HG03342 (cell line): ENCODE measurements around the gene KANTR.
A peak's percentile ranks its signal among the peaks of the same experiment; 100 is the strongest.

Source experiments
- ATAC-seq: cut with Tn5 transposase; IDR thresholded peaks from one replicate; pipeline ENCODE4 v1.9.1; 2021; ENCODE audit warnings: mild to moderate bottlenecking, moderate library complexity; ENCODE audit not compliant: unreplicated experiment

KANTR gene

GRCh38 chrX:53093748-53094581, at the start of gene KANTR:
KANTR (plus strand) TSS chrX:53094142; CDS start chrX:53124273, 30,131 bp downstream.
- ATAC-seq, result peak; percentile 75

GRCh38 chrX:53044995-53045394, 48.9 kb upstream of the KANTR start:
- no peak for ATAC-seq

GRCh38 chrX:53047228-53047627, 46.7 kb upstream of the KANTR start:
- no peak for ATAC-seq

- no peak for ATAC-seq
Observed at GRCh38 chrX:53048169-53049126, 45.5 kb upstream of the KANTR start, which contains the start of gene GPR173. GPR173 (plus strand) TSS chrX:53048789; CDS start chrX:53076622, 27,833 bp downstream.

GRCh38 chrX:53049127-53049517, 44.8 kb upstream of the KANTR start:
- no peak for ATAC-seq

- ATAC-seq, result no peak
Observed at GRCh38 chrX:53050841-53051240, 43.1 kb upstream of the KANTR start.

- no peak for ATAC-seq
Observed at GRCh38 chrX:53055244-53055849, 38.6 kb upstream of the KANTR start.

- no peak for ATAC-seq
Observed at GRCh38 chrX:53056292-53056691, 37.6 kb upstream of the KANTR start.

- no peak for ATAC-seq
Observed at GRCh38 chrX:53065104-53065503, 28.8 kb upstream of the KANTR start.

GRCh38 chrX:53071064-53071463, 22.9 kb upstream of the KANTR start:
- ATAC-seq, result no peak

- ATAC-seq, result peak; percentile 86
Observed at GRCh38 chrX:53071604-53072417, 22.1 kb upstream of the KANTR start.

- no peak for ATAC-seq
Observed at GRCh38 chrX:53072418-53073114, 21.4 kb upstream of the KANTR start.

- no peak for ATAC-seq
Observed at GRCh38 chrX:53073115-53073586, 20.8 kb upstream of the KANTR start.

- ATAC-seq, result no peak
Observed at GRCh38 chrX:53075011-53075410, 18.9 kb upstream of the KANTR start.

GRCh38 chrX:53076671-53077070, 17.3 kb upstream of the KANTR start:
- ATAC-seq, result no peak

- ATAC-seq, result no peak
Observed at GRCh38 chrX:53077207-53078197, 16.4 kb upstream of the KANTR start.

- no peak for ATAC-seq
Observed at GRCh38 chrX:53078943-53079342, 15.0 kb upstream of the KANTR start.
